ENCODE data around the gene TRAF3IP1.

GRCh38 chr2:238413368-238413767, 93.0 kb downstream of the TRAF3IP1 start:
- TF ChIP-seq ZNF224 (CRISPR knock-in tag; IDR thresholded peaks at IDR 0.05) (no peak), SUZ12 (IDR thresholded peaks at IDR 0.05; ENCODE audit: low read depth, low read length) (no peak), CTCF (CRISPR knock-in tag; IDR thresholded peaks at IDR 0.05) (no peak), CBX5 (CRISPR knock-in tag; IDR thresholded peaks at IDR 0.05; ENCODE audit: borderline replicate concordance) (no peak), FOSL1 (CRISPR knock-in tag; IDR thresholded peaks at IDR 0.05; ENCODE audit: borderline replicate concordance) (no peak), ZNF362 (CRISPR knock-in tag; IDR thresholded peaks at IDR 0.05; ENCODE audit: borderline replicate concordance) (no peak), SNAI1 (CRISPR knock-in tag; IDR thresholded peaks at IDR 0.05; ENCODE audit: borderline replicate concordance) (no peak)
- TF ChIP-seq, protein P1, sequence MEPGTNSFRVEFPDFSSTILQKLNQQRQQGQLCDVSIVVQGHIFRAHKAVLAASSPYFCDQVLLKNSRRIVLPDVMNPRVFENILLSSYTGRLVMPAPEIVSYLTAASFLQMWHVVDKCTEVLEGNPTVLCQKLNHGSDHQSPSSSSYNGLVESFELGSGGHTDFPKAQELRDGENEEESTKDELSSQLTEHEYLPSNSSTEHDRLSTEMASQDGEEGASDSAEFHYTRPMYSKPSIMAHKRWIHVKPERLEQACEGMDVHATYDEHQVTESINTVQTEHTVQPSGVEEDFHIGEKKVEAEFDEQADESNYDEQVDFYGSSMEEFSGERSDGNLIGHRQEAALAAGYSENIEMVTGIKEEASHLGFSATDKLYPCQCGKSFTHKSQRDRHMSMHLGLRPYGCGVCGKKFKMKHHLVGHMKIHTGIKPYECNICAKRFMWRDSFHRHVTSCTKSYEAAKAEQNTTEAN (CRISPR knock-in tag; conservative IDR thresholded peaks at IDR 0.05): no peak
